DMS53 treated with DMSO at 0.1 percent for 48 hours (cell line): ENCODE measurements around the gene CMIP.

Experiments
- DNase-seq: peaks from one replicate; lab custom pipeline; 2025; ENCODE audit not compliant: unreplicated experiment; lab: John Stamatoyannopoulos, UW

The CMIP gene

GRCh38 chr16:81546781-81547180 lies 102.2 kb downstream of the CMIP start:
- no peak for DNase-seq

GRCh38 chr16:81547194-81547938 lies 102.8 kb downstream of the CMIP start:
- no peak for DNase-seq

GRCh38 chr16:81547939-81548216 lies 103.3 kb downstream of the CMIP start:
- DNase-seq, result no peak

GRCh38 chr16:81548551-81548875 lies 103.9 kb downstream of the CMIP start:
- no peak for DNase-seq

- DNase-seq, result peak; percentile 25
Observed at GRCh38 chr16:81548876-81549546, 104.4 kb downstream of the CMIP start.

- no peak for DNase-seq
Observed at GRCh38 chr16:81549547-81550431, 105.2 kb downstream of the CMIP start.

GRCh38 chr16:81550432-81550808 lies 105.8 kb downstream of the CMIP start:
- DNase-seq, result no peak

GRCh38 chr16:81551151-81551808 lies 106.7 kb downstream of the CMIP start:
- DNase-seq, result no peak

GRCh38 chr16:81551821-81552304 lies 107.3 kb downstream of the CMIP start:
- no peak for DNase-seq

- no peak for DNase-seq
Observed at GRCh38 chr16:81552743-81553079, 108.1 kb downstream of the CMIP start.

- no peak for DNase-seq
Observed at GRCh38 chr16:81553080-81553813, 108.6 kb downstream of the CMIP start.

GRCh38 chr16:81553814-81554675 lies 109.4 kb downstream of the CMIP start:
- no peak for DNase-seq

- DNase-seq, result no peak
Observed at GRCh38 chr16:81554979-81555378, 110.4 kb downstream of the CMIP start.

- no peak for DNase-seq
Observed at GRCh38 chr16:81555660-81556059, 111.1 kb downstream of the CMIP start.

- no peak for DNase-seq
Observed at GRCh38 chr16:81556715-81557284, 112.2 kb downstream of the CMIP start.

- DNase-seq, result peak; percentile 17
Observed at GRCh38 chr16:81558077-81558443, 113.5 kb downstream of the CMIP start.

- peak; percentile 72 for DNase-seq
Observed at GRCh38 chr16:81558444-81559175, 114.0 kb downstream of the CMIP start.

- DNase-seq, result no peak
Observed at GRCh38 chr16:81560979-81561657, 116.5 kb downstream of the CMIP start.
